ENCODE measurements around the gene SHB. TPM values are rescaled to one million over a fixed set of nuclear protein-coding genes. Genes with fewer than 3 reads are reported as not detected.
A peak's percentile ranks its signal among the peaks of the same experiment; 100 is the strongest.

SHB gene
- total RNA-seq, 1 experiment from 2014 or later = 12.2 TPM

DNA sequence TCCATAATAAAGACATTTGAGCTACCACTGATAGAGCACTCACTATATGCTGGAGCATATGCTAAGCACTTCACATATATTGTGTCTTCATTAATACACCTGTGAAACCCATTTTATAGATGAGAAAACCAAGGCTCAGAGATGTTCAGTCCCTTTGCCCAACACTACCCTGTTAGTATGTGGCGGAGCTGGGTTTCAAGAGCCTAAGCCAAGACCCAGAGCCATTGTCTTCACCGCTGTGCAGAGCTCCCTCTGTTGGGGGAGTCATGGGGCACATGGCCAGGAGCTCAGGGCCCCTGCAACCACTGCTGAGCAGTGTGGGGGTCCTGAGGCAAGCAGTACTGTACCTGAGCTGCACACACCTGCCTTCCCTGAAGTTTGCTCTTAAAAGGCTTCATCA is 127.8 kb downstream of the SHB start:
- Mint-ChIP-seq H3K36me3 (0 out of 2 replicates have a peak, but pooled peaks cover 3% of the 10 kb centered on the region), H3K27ac (no peak overlapping the region), H3K27me3 (ENCODE audit: low read depth) (no peaks in the 10 kb centered on the region), H3K4me3 (no peak overlapping the region), H3K4me1 (peaks cover 36% of the 10 kb centered on the region), H3K9me3 (no peaks in the 10 kb centered on the region)
- CTCF ChIA-PET = interaction anchor here (0.6 to 1.9 kb wide), 11 partner anchors 9 to 147 kb away, joined by 3 to 14 read pairs (median 3); no protein-coding TSS in a partner anchor
- DNase-seq (ENCODE audit: low spot score) (no peak), ATAC-seq (peak; percentile 41)
- TF ChIP-seq SOX15 (CRISPR knock-in tag; IDR thresholded peaks at IDR 0.05) (no peak), TEAD4 (CRISPR knock-in tag; IDR thresholded peaks at IDR 0.05) (no peak)
- POLR2A ChIA-PET = no interaction called here

DNA sequence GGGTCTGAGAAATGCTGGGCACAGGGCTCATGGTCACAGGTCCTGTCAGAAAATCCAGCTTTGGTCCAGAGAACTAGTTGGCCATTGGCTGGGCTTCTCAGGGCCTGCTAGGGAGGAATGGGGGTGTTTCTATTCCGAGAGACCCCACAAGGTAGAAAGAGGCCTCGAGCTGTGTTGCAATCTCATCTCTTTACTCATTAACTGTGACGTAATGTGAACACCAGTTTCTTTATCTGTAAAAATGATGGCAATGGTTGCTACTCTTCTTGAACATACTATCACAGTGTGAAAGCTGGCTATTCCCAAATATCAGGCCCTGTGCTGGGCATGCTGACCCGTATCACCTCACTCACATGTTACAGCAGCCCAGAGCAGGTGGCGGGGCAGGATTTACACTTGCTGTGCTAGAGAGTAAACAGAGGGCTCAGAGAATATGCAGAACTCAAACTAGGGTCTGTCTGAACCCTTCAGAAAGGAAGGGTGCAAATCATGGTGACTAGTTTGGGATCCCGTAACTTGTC is 129.4 kb downstream of the SHB start:
- no peaks in the 10 kb centered on the region for H3K36me3 Mint-ChIP-seq
- no peak overlapping the region for H3K27ac Mint-ChIP-seq
- TF ChIP-seq, protein P1, sequence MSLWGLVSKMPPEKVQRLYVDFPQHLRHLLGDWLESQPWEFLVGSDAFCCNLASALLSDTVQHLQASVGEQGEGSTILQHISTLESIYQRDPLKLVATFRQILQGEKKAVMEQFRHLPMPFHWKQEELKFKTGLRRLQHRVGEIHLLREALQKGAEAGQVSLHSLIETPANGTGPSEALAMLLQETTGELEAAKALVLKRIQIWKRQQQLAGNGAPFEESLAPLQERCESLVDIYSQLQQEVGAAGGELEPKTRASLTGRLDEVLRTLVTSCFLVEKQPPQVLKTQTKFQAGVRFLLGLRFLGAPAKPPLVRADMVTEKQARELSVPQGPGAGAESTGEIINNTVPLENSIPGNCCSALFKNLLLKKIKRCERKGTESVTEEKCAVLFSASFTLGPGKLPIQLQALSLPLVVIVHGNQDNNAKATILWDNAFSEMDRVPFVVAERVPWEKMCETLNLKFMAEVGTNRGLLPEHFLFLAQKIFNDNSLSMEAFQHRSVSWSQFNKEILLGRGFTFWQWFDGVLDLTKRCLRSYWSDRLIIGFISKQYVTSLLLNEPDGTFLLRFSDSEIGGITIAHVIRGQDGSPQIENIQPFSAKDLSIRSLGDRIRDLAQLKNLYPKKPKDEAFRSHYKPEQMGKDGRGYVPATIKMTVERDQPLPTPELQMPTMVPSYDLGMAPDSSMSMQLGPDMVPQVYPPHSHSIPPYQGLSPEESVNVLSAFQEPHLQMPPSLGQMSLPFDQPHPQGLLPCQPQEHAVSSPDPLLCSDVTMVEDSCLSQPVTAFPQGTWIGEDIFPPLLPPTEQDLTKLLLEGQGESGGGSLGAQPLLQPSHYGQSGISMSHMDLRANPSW (CRISPR knock-in tag; conservative IDR thresholded peaks at IDR 0.05; ENCODE audit: low read depth) = no peak
- TF ChIP-seq ZNF671 (CRISPR knock-in tag; IDR thresholded peaks at IDR 0.05) (no peak), NR1H2 (CRISPR knock-in tag; IDR thresholded peaks at IDR 0.05) (no peak), SMAD3 (CRISPR knock-in tag; IDR thresholded peaks at IDR 0.05; ENCODE audit: borderline replicate concordance) (no peak), HMGA2 (CRISPR knock-in tag; IDR thresholded peaks at IDR 0.05) (no peak), RORB (CRISPR knock-in tag; IDR thresholded peaks at IDR 0.05) (no peak), KAT7 (CRISPR knock-in tag; IDR thresholded peaks at IDR 0.05; ENCODE audit: borderline replicate concordance) (no peak), IRF2 (CRISPR knock-in tag; IDR thresholded peaks at IDR 0.05; ENCODE audit: borderline replicate concordance, low read depth) (no peak), ESRRA (CRISPR knock-in tag; IDR thresholded peaks at IDR 0.05; ENCODE audit: borderline replicate concordance) (no peak), NFE2L1 (CRISPR knock-in tag; IDR thresholded peaks at IDR 0.05) (no peak)
- TF ChIP-seq, protein P2, sequence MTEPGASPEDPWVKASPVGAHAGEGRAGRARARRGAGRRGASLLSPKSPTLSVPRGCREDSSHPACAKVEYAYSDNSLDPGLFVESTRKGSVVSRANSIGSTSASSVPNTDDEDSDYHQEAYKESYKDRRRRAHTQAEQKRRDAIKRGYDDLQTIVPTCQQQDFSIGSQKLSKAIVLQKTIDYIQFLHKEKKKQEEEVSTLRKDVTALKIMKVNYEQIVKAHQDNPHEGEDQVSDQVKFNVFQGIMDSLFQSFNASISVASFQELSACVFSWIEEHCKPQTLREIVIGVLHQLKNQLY (CRISPR knock-in tag; IDR thresholded peaks at IDR 0.05) = no peak
- TF ChIP-seq, protein P3, sequence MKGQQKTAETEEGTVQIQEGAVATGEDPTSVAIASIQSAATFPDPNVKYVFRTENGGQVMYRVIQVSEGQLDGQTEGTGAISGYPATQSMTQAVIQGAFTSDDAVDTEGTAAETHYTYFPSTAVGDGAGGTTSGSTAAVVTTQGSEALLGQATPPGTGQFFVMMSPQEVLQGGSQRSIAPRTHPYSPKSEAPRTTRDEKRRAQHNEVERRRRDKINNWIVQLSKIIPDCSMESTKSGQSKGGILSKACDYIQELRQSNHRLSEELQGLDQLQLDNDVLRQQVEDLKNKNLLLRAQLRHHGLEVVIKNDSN (CRISPR knock-in tag; IDR thresholded peaks at IDR 0.05) = no peak
- TF ChIP-seq, protein P4, sequence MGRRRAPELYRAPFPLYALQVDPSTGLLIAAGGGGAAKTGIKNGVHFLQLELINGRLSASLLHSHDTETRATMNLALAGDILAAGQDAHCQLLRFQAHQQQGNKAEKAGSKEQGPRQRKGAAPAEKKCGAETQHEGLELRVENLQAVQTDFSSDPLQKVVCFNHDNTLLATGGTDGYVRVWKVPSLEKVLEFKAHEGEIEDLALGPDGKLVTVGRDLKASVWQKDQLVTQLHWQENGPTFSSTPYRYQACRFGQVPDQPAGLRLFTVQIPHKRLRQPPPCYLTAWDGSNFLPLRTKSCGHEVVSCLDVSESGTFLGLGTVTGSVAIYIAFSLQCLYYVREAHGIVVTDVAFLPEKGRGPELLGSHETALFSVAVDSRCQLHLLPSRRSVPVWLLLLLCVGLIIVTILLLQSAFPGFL (CRISPR knock-in tag; IDR thresholded peaks at IDR 0.05; ENCODE audit: borderline replicate concordance) = no peak
- peaks cover 27% of the 10 kb centered on the region for H3K4me1 Mint-ChIP-seq
- no peaks in the 10 kb centered on the region for H3K9me3 Mint-ChIP-seq
- H3K27me3 Mint-ChIP-seq (ENCODE audit: low read depth) = no peaks in the 10 kb centered on the region
- no peak overlapping the region for H3K4me3 Mint-ChIP-seq
- CTCF ChIA-PET = no interaction called here
- DNase-seq (ENCODE audit: low spot score) (no peak), ATAC-seq (no peak)
- POLR2A ChIA-PET = no interaction called here

DNA sequence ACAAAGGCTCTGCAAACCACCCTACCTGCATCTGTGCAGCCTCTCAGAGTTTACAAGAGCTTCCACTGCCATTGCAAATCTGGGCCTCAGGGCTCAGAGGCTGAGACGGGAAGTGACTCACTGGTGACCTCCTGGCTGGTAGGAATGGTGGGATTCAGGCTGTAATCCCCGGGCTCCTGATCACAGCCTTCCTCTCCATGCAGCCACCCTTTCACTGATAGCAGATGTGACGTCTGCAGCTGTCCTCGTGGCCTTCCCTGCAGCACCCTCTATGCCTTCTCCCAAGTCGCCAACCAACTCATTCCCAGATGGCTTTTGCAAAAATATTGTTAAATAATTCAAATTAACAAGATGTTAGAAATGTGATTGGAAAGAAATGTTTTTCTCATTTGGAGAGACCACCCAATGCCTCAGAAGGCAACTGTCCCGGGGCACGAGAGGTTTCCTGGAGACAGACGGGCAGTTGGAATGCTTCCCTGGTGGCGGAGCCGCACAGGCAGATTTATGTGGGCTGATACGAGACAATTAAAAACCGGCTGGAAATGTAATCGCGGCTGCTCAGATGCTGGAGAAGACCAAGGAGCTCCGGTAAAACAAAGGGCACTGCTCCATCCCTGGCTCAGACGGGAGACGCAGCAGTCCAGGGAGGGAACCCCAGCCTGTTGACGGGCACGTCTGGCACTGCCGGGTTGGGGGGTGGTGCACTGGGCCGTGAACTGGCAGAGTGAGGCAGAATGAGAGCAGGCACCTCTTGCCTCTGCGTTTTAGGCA is 130.7 kb downstream of the SHB start:
- Mint-ChIP-seq H3K27me3 (ENCODE audit: low read depth) (no peaks in the 10 kb centered on the region), H3K36me3 (no peaks in the 10 kb centered on the region), H3K9me3 (no peaks in the 10 kb centered on the region), H3K4me3 (no peak overlapping the region), H3K27ac (no peak overlapping the region), H3K4me1 (peaks cover 17% of the 10 kb centered on the region)
- ChIA-PET CTCF (interaction anchor here (1.3 kb wide), 1 partner anchor 25 kb away, joined by 8 read pairs; no protein-coding TSS in a partner anchor), POLR2A (no interaction called here)
- DNase-seq (ENCODE audit: low spot score) (no peak), ATAC-seq (no peak)
- TF ChIP-seq NR3C1 (CRISPR knock-in tag; conservative IDR thresholded peaks at IDR 0.05; ENCODE audit: low read depth) (no peak), ZNF121 (CRISPR knock-in tag; IDR thresholded peaks at IDR 0.05) (no peak), OVOL2 (CRISPR knock-in tag; IDR thresholded peaks at IDR 0.05; ENCODE audit: borderline replicate concordance) (no peak), ZNF219 (CRISPR knock-in tag; IDR thresholded peaks at IDR 0.05; ENCODE audit: borderline replicate concordance) (no peak), TCF7 (CRISPR knock-in tag; IDR thresholded peaks at IDR 0.05; ENCODE audit: low read depth) (no peak), MXD4 (CRISPR knock-in tag; IDR thresholded peaks at IDR 0.05; ENCODE audit: borderline replicate concordance) (no peak)
- TF ChIP-seq, protein P5, sequence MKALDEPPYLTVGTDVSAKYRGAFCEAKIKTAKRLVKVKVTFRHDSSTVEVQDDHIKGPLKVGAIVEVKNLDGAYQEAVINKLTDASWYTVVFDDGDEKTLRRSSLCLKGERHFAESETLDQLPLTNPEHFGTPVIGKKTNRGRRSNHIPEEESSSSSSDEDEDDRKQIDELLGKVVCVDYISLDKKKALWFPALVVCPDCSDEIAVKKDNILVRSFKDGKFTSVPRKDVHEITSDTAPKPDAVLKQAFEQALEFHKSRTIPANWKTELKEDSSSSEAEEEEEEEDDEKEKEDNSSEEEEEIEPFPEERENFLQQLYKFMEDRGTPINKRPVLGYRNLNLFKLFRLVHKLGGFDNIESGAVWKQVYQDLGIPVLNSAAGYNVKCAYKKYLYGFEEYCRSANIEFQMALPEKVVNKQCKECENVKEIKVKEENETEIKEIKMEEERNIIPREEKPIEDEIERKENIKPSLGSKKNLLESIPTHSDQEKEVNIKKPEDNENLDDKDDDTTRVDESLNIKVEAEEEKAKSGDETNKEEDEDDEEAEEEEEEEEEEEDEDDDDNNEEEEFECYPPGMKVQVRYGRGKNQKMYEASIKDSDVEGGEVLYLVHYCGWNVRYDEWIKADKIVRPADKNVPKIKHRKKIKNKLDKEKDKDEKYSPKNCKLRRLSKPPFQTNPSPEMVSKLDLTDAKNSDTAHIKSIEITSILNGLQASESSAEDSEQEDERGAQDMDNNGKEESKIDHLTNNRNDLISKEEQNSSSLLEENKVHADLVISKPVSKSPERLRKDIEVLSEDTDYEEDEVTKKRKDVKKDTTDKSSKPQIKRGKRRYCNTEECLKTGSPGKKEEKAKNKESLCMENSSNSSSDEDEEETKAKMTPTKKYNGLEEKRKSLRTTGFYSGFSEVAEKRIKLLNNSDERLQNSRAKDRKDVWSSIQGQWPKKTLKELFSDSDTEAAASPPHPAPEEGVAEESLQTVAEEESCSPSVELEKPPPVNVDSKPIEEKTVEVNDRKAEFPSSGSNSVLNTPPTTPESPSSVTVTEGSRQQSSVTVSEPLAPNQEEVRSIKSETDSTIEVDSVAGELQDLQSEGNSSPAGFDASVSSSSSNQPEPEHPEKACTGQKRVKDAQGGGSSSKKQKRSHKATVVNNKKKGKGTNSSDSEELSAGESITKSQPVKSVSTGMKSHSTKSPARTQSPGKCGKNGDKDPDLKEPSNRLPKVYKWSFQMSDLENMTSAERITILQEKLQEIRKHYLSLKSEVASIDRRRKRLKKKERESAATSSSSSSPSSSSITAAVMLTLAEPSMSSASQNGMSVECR (CRISPR knock-in tag; IDR thresholded peaks at IDR 0.05; ENCODE audit: borderline replicate concordance) = no peak

Data from WTC11 (cell line).